Measurements from ENCODE around the gene SLC24A3.

The SLC24A3 gene

DNA sequence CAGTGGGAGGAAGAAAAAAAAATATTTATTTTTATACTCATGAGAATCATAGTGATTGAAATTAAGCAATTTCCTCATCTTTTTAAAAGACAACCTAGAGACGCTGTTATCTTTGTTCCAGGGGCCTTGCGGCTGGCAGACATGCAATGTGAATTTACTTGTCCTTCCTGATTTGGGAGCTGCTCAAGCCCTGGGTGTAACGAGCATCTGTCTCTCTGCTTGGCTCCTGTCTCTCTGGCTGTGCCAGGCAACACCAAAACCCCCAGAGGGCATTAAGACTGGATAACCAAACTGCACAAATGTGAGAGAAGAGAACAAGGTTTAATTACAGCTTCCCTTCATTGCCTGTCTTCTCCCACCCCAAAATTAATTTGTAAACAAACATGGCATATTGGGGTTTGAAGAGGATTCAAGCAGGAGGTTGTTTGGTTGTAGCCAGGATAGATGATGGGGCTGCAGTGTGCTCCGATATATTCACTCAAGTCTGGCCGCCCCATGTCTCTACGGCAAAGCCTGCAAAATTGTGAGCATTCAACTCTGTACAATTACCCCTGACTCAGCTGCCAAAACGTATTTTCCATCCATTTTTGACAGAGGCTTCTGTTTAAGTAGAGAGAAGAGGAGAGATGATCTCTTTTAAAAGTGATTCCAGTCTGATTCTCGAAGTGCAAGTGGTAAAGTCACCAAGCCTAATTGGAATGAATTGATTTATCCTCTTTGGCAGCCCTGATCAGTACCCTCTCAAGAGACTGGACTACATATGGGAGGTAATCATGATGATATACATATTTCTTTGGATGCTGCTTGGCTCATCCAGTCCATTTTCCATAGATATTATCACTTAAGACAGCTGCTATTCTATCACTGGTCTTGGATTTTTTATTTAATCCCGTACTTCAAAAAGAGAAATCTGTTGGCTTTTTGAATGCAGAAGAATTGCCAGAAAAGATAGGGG is 170.2 kb downstream of the SLC24A3 start:
- DNase-seq (ENCODE audit: low read depth), result no peak
- TF ChIP-seq, protein P1, sequence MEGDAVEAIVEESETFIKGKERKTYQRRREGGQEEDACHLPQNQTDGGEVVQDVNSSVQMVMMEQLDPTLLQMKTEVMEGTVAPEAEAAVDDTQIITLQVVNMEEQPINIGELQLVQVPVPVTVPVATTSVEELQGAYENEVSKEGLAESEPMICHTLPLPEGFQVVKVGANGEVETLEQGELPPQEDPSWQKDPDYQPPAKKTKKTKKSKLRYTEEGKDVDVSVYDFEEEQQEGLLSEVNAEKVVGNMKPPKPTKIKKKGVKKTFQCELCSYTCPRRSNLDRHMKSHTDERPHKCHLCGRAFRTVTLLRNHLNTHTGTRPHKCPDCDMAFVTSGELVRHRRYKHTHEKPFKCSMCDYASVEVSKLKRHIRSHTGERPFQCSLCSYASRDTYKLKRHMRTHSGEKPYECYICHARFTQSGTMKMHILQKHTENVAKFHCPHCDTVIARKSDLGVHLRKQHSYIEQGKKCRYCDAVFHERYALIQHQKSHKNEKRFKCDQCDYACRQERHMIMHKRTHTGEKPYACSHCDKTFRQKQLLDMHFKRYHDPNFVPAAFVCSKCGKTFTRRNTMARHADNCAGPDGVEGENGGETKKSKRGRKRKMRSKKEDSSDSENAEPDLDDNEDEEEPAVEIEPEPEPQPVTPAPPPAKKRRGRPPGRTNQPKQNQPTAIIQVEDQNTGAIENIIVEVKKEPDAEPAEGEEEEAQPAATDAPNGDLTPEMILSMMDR (IDR thresholded peaks at IDR 0.05; ENCODE audit: insufficient read depth, low read depth, low read length, missing control alignments), result no peak
- no peak overlapping the region for H3K4me3 ChIP-seq (ENCODE audit: low read length)

DNA sequence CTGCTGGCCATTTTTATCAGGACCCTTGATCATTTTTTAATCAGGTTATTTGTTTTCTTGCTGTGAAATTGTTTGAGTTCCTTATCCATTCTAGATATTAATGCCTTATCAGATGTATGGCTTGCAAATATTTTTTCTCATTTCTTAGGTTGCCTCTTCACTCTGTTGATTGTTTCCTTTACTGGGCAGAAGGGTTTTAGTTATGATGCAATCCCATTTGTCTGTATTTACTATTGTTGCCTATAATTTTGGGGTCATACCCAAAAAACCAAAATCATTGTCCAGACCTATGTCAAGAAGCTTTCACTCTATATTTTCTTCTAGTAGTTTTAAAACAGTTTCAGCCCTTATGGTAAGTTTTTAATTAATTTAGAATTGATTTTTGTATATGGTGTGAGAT is 172.5 kb downstream of the SLC24A3 start:
- no peak for DNase-seq (ENCODE audit: low read depth)
- TF ChIP-seq, protein P1 (IDR thresholded peaks at IDR 0.05; ENCODE audit: insufficient read depth, low read depth, low read length, missing control alignments), result no peak
- H3K4me3 ChIP-seq (ENCODE audit: low read length), result no peak overlapping the region

DNA sequence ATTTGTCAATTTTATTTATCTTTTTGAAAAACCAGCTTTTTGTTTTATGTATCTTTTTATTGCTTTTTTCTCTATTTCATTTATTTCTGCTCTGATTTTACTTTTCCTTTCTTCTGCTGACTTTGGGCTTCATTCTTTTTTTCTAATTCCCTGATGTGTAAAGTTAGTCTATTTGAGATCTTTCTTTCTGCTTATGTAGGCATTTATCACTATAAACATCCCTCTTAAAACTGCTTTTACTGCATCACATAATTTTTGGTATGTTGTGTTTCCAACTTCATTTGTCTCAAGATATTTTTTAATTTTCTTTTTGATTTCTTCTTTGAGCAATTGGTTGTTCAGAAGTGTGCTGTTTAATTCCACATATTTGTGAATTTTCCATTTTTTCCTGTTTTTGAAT is 174.8 kb downstream of the SLC24A3 start:
- no peak for DNase-seq (ENCODE audit: low read depth)
- no peak overlapping the region for H3K4me3 ChIP-seq (ENCODE audit: low read length)
- TF ChIP-seq, protein P1 (IDR thresholded peaks at IDR 0.05; ENCODE audit: insufficient read depth, low read depth, low read length, missing control alignments), result no peak

DNA sequence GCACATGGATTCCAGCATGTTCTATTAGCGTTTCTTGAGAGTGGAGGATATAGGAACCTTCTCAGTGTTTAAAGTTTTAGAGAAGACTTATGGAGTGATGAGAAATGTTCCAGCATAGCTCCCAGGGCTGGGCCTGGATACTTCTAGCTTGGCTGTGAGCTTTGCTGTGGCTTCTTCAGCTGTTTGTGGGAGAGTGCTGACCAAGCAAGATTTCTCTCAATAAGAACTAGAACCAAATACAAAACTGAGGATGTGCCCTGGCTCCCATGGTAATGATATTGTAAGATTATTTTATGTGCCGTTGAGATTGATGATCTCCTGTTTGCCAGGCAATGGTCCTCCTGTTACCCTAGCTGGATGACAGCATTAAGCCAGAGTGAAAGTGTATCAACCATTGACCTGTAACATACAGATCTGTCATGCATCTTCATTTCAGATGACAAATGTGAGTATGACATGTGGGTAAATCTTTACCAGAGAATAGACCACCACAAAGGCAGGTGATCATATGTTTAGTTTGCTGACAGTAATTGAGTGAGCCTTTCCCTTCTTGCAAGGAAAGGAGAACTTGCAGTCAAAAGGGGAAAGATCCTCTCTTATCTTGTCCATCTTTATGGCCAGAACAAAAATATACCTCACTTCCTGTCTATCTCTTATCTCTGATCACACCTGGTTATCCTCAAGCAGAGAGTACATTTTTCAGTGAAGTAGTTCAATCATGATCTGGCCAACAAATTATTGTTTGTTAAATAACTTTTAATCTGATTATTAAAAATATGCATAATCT is 180.1 kb downstream of the SLC24A3 start:
- DNase-seq (ENCODE audit: low read depth), result no peak
- TF ChIP-seq, protein P1 (IDR thresholded peaks at IDR 0.05; ENCODE audit: insufficient read depth, low read depth, low read length, missing control alignments), result no peak

DNA sequence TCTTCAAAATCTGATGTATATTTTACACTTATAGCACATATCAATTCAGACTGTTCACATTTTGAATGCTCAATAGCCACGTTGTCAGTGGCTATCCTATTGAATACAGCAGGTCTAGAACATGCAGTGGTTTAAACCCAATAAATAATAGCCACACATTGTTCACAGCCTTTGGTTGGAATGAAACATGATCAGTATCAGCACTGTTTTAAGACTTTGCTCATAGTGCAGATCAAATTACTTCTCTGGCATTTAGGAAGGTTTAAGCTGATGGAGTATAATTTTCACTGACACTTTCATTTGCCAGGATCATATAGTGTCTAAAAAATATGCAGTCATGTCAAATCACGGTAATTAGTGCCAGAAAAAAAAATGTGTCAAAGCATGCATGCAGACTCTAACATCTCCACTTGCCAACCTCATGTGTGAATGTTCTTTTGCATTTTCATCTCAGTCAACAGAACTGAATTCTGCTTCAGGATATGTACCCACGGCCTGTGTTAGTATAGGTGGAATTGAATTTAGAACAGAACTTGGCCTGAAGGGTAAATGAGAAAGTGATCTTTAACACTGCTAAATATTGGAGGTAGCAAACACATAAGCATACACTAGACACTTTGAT is 184.1 kb downstream of the SLC24A3 start:
- TF ChIP-seq, protein P1 (IDR thresholded peaks at IDR 0.05; ENCODE audit: insufficient read depth, low read depth, low read length, missing control alignments), result no peak
- H3K4me3 ChIP-seq (ENCODE audit: low read length), result no peak overlapping the region
- no peak for DNase-seq (ENCODE audit: low read depth)

More for the DNA sequence above, 180.1 kb downstream of the SLC24A3 start:
- no peak overlapping the region for H3K4me3 ChIP-seq (ENCODE audit: low read length)

DNA sequence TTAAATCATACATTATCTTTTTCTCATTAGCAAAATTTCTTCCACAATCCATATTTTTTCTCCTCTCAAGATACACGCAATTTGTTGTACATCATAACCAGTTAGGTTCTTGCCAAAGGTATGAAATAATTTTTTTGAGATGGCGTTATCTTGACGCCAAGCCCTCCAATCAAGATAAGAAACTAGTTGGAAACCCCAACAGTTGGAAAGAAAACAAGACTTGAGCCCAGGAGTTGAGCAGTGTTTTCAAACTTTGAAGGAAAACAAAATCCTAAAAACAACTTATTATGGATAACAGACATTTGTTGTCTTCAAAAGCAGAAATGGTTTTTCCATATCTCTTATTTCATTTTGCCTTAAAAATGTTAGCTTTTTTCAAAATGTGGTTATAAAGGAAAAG is 184.8 kb downstream of the SLC24A3 start:
- no peak overlapping the region for H3K4me3 ChIP-seq (ENCODE audit: low read length)
- DNase-seq (ENCODE audit: low read depth), result no peak

More for the DNA sequence above, 184.8 kb downstream of the SLC24A3 start:
- TF ChIP-seq, protein P1 (IDR thresholded peaks at IDR 0.05; ENCODE audit: insufficient read depth, low read depth, low read length, missing control alignments), result no peak
